ENCODE results near the gene PLSCR2. TPM values are rescaled to one million over a fixed set of nuclear protein-coding genes. Genes with fewer than 3 reads are reported as not detected.

PLSCR2 gene
- polyA plus RNA-seq, 3 donors, result not detected

GRCh38 chr3:146501752-146502151 lies 32.4 kb upstream of the PLSCR2 start:
- Histone ChIP-seq H3K27ac (ENCODE audit: low read depth in 1 of 2, low read length in 2 of 2) (no peak overlapping the region), H3K9me3 (replicated peaks in 1 of 2; ENCODE audit: control insufficient read depth in 1 of 2, insufficient read depth in 1 of 2, low read length in 2 of 2) (peaks cover 0 to 8% of the 10 kb centered on the region in 2 donors), H3K4me3 (replicated peaks in 1 of 3; ENCODE audit: low read depth in 2 of 3, low read length in 3 of 3) (no peak overlapping the region), H3K36me3 (replicated peaks in 1 of 2; ENCODE audit: control insufficient read depth in 1 of 2, insufficient read depth in 2 of 2, low read length in 2 of 2) (no peaks in the 10 kb centered on the region), H3K79me2 (ENCODE audit: insufficient read depth, low read length) (no peaks in the 10 kb centered on the region), H3K4me2 (replicated peaks; ENCODE audit: extremely low read depth, low read length, poor library complexity, severe bottlenecking) (no peak overlapping the region), H3K27me3 (ENCODE audit: control insufficient read depth in 2 of 2, insufficient read depth in 2 of 2, low read length in 2 of 2) (no peaks in the 10 kb centered on the region), H3K4me1 (ENCODE audit: control insufficient read depth in 1 of 2, insufficient read depth in 2 of 2, low read length in 2 of 2) (peaks cover 8 to 10% of the 10 kb centered on the region in 2 donors), H4K20me1 (ENCODE audit: insufficient read depth, low read length) (no peaks in the 10 kb centered on the region), H2AFZ (ENCODE audit: insufficient read depth, low read depth, low read length, poor library complexity, severe bottlenecking) (no peak overlapping the region), H3K9ac (ENCODE audit: insufficient read depth, low read length, poor library complexity, severe bottlenecking) (no peak overlapping the region)
- peaks cover 0 to 2% (median 0%) of the 10 kb centered on the region in 3 donors for H3K27me3 Mint-ChIP-seq (ENCODE audit: low read depth in 3 of 3)
- intact Hi-C loops (cut with micrococcal nuclease), result loop anchor here in 1 of 2 donors (10.0 kb wide), 1 partner anchor 53 kb away; no protein-coding TSS in a partner anchor
- H3K9me3 Mint-ChIP-seq, result peaks cover 4 to 14% (median 8%) of the 10 kb centered on the region in 7 donors
- peaks cover 16% of the 10 kb centered on the region for H3K4me1 Mint-ChIP-seq
- no peak for TF ChIP-seq CTCF (IDR thresholded peaks at IDR 0.05)
- peaks cover 3 to 4% of the 10 kb centered on the region in 2 donors for H3K36me3 Mint-ChIP-seq
- DNase-seq, result no peak
- no peak overlapping the region for H3K4me3 Mint-ChIP-seq
- H3K27ac Mint-ChIP-seq, result no peak overlapping the region

- Mint-ChIP-seq H3K27me3 (ENCODE audit: low read depth in 3 of 3) (peaks cover 0 to 2% (median 0%) of the 10 kb centered on the region in 3 donors), H3K4me3 (no peak overlapping the region), H3K27ac (no peak overlapping the region), H3K9me3 (peaks cover 4 to 14% (median 8%) of the 10 kb centered on the region in 7 donors), H3K4me1 (peaks cover 4% of the 10 kb centered on the region), H3K36me3 (peaks cover 0 to 4% of the 10 kb centered on the region in 2 donors)
- intact Hi-C loops (cut with micrococcal nuclease), result loop anchor here in 1 of 2 donors (10.0 kb wide), 1 partner anchor 55 kb away; no protein-coding TSS in a partner anchor
- 100% methylated on average over 1 of the region's 1 CpG for WGBS (ENCODE audit: insufficient coverage)
- DNase-seq, result no peak
- Histone ChIP-seq H3K79me2 (ENCODE audit: insufficient read depth, low read length) (no peaks in the 10 kb centered on the region), H4K20me1 (ENCODE audit: insufficient read depth, low read length) (no peaks in the 10 kb centered on the region), H3K36me3 (replicated peaks in 1 of 2; ENCODE audit: control insufficient read depth in 1 of 2, insufficient read depth in 2 of 2, low read length in 2 of 2) (no peaks in the 10 kb centered on the region), H3K4me1 (ENCODE audit: control insufficient read depth in 1 of 2, insufficient read depth in 2 of 2, low read length in 2 of 2) (no peaks in the 10 kb centered on the region), H2AFZ (ENCODE audit: insufficient read depth, low read depth, low read length, poor library complexity, severe bottlenecking) (no peak overlapping the region), H3K27me3 (ENCODE audit: control insufficient read depth in 2 of 2, insufficient read depth in 2 of 2, low read length in 2 of 2) (no peaks in the 10 kb centered on the region), H3K27ac (ENCODE audit: low read depth in 1 of 2, low read length in 2 of 2) (no peak overlapping the region), H3K4me3 (replicated peaks in 1 of 3; ENCODE audit: low read depth in 2 of 3, low read length in 3 of 3) (no peak overlapping the region), H3K9me3 (replicated peaks in 1 of 2; ENCODE audit: control insufficient read depth in 1 of 2, insufficient read depth in 1 of 2, low read length in 2 of 2) (peaks cover 0 to 8% of the 10 kb centered on the region in 2 donors), H3K4me2 (replicated peaks; ENCODE audit: extremely low read depth, low read length, poor library complexity, severe bottlenecking) (no peak overlapping the region), H3K9ac (ENCODE audit: insufficient read depth, low read length, poor library complexity, severe bottlenecking) (no peak overlapping the region)
- no peak for TF ChIP-seq CTCF (IDR thresholded peaks at IDR 0.05)
Observed at GRCh38 chr3:146499701-146500100, 30.3 kb upstream of the PLSCR2 start.

Data from CD14-positive monocyte (primary cell).